B cell (primary cell): Measurements from ENCODE around the gene WDR90. TPM values are rescaled to one million over a fixed set of nuclear protein-coding genes. Genes with fewer than 3 reads are reported as not detected.

Source experiments
- ATAC-seq: fragments of 200-7000 bp; cut with Tn5 transposase; one replicate; pipeline ENCODE4 v1.10.0; 2021; ENCODE audit warnings: low read depth, mild to moderate bottlenecking, moderate number of reproducible peaks, moderate library complexity
- CTCF ChIA-PET: fragments of 350-600 bp; sonication (Branson Sonifier 250); formaldehyde crosslinking; loops from one replicate; lab custom pipeline; 2021; ENCODE audit warnings: antibody characterized with exemption, inconsistent platforms; lab: Charles Lee
- POLR2A ChIA-PET: fragments of 350-600 bp; sonication (Branson Sonifier 250); formaldehyde crosslinking; loops from one replicate; lab custom pipeline; 2021; ENCODE audit warnings: antibody characterized with exemption; lab: Charles Lee
- DNase-seq: peaks from one replicate; pipeline ENCODE4 v3.0.0; 2013
- H2AFZ ChIP-seq: 2 replicates; pipeline ENCODE4 v1.6.1; 2012; ENCODE audit warnings: mild to moderate bottlenecking, low read depth, low read length; ENCODE audit not compliant: insufficient read depth, poor library complexity, severe bottlenecking
- H3K27ac ChIP-seq, 2 donors: 1 replicate in 1 of 2; 2 replicates in 1 of 2; pipeline ENCODE4 v1.5.1; 2012 to 2013; ENCODE audit warnings: low read length in 2 of 2, mild to moderate bottlenecking in 2 of 2, moderate library complexity in 1 of 2
- H3K27me3 ChIP-seq, 4 experiments: fragments of 200-600 bp in 1 of 4; sonication (generic) in 1 of 4; replicated peaks in 1 of 4; 1 replicate in 2 of 4; 2 replicates in 2 of 4; pipeline versions ENCODE4 v1.6.1 to v1.7.0; 2013 to 2016; ENCODE audit warnings: low read length in 3 of 4, mild to moderate bottlenecking in 2 of 4, mixed read lengths in 1 of 4, moderate library complexity in 1 of 4; ENCODE audit not compliant: insufficient read depth in 4 of 4, control insufficient read depth in 3 of 4; ENCODE audit errors: control extremely low read depth in 1 of 4
- H3K36me3 ChIP-seq, 2 experiments: replicated peaks in 1 of 2; 1 replicate in 1 of 2; 2 replicates in 1 of 2; pipeline versions ENCODE4 v1.6.1 to v1.7.1; 2013; ENCODE audit warnings: low read length in 1 of 2; ENCODE audit not compliant: insufficient read depth in 2 of 2, control insufficient read depth in 1 of 2; ENCODE audit errors: control extremely low read depth in 1 of 2, extremely low read depth in 1 of 2
- H3K4me1 ChIP-seq, 2 donors: fragments of 200-600 bp in 1 of 2; sonication (generic) in 1 of 2; 1 replicate in 1 of 2; 2 replicates in 1 of 2; pipeline versions ENCODE4 v1.5.1 to v1.6.1; 2013 to 2017; ENCODE audit warnings: low read length in 2 of 2; ENCODE audit not compliant: control insufficient read depth in 2 of 2, insufficient read depth in 2 of 2
- H3K4me2 ChIP-seq: replicated peaks from 2 replicates; pipeline ENCODE3; 2012; ENCODE audit warnings: mild to moderate bottlenecking, low read depth, low read length; ENCODE audit not compliant: poor library complexity, severe bottlenecking
- H3K4me3 ChIP-seq, 5 experiments: fragments of 200-600 bp in 1 of 5; sonication (generic) in 1 of 5; 1 replicate in 3 of 5; 2 replicates in 2 of 5; pipeline versions ENCODE4 v1.5.1 to v1.7.0; 2011 to 2016; ENCODE audit warnings: low read length in 4 of 5, mild to moderate bottlenecking in 4 of 5, low read depth in 2 of 5, control low read depth in 1 of 5, moderate library complexity in 1 of 5; ENCODE audit not compliant: insufficient read depth in 1 of 5; ENCODE audit errors: control extremely low read depth in 1 of 5, extremely low read depth in 1 of 5
- H3K79me2 ChIP-seq: fragments of 200-600 bp; sonication (generic); one replicate; pipeline ENCODE4 v1.6.0; 2016; ENCODE audit warnings: low read length; ENCODE audit not compliant: control insufficient read depth, insufficient read depth
- H3K9ac ChIP-seq: fragments of 200-600 bp; sonication (generic); 2 replicates; pipeline ENCODE4 v1.6.1; 2017; ENCODE audit warnings: mild to moderate bottlenecking, low read length, moderate library complexity
- H3K9me3 ChIP-seq, 3 donors: one replicate each; pipeline versions ENCODE4 v1.6.1 to v1.7.1; 2013; ENCODE audit warnings: low read length in 2 of 3; ENCODE audit not compliant: control insufficient read depth in 2 of 3, insufficient read depth in 1 of 3; ENCODE audit errors: control extremely low read depth in 1 of 3
- H4K20me1 ChIP-seq: 2 replicates; pipeline ENCODE4 v1.6.0; 2012; ENCODE audit warnings: mild to moderate bottlenecking, low read length; ENCODE audit not compliant: insufficient read depth, control insufficient read depth, poor library complexity, severe bottlenecking
- H3K27ac Mint-ChIP-seq: one replicate; pipeline ENCODE4 v1.8.0; 2021; ENCODE audit warnings: mixed read lengths
- H3K27me3 Mint-ChIP-seq: one replicate; pipeline ENCODE4 v1.8.0; 2021; ENCODE audit warnings: mixed read lengths
- H3K4me1 Mint-ChIP-seq: one replicate; pipeline ENCODE4 v1.8.0; 2021; ENCODE audit warnings: mixed read lengths
- H3K4me3 Mint-ChIP-seq: one replicate; pipeline ENCODE4 v1.8.0; 2021; ENCODE audit warnings: mixed read lengths
- H3K9me3 Mint-ChIP-seq: one replicate; pipeline ENCODE4 v1.8.0; 2022; ENCODE audit warnings: mixed read lengths; ENCODE audit not compliant: insufficient read depth
- EZH2 ChIP-seq: IDR thresholded peaks from 2 replicates; pipeline ENCODE4 v1.6.1; 2012; ENCODE audit warnings: borderline replicate concordance, low read depth, mild to moderate bottlenecking, moderate library complexity, low read length; ENCODE audit not compliant: insufficient read depth, poor library complexity, severe bottlenecking
- WGBS: methylation state at CpG from one replicate; pipeline ENCODE4 v1.1.5; 2013; ENCODE audit warnings: missing lambda C conversion rate; ENCODE audit not compliant: insufficient coverage; 5-methylcytosine and 5-hydroxymethylcytosine counted together
- intact Hi-C: fragments of 100-400 bp; cut with micrococcal nuclease; formaldehyde crosslinking; loops from one replicate; pipeline ENCODE4 v1.10.0; 2022
- polyA plus RNA-seq: library from polyadenylated mRNA; depleted of rRNA; stranded (reverse); fragments of >200 nt; gene quantifications from 2 replicates; pipeline ENCODE4 v1.2.3, GENCODE V29; 2012
- total RNA-seq, 2 donors: library from RNA; stranded (reverse); fragments of 120-200 nt in 1 of 2; gene quantifications; 1 replicate in 1 of 2; 2 replicates in 1 of 2; pipeline versions ENCODE4 v1.2.3 to v1.2.4, GENCODE V29; 2013 to 2022
- TF ChIP-seq, protein P1 (sequence below): fragments of 200-600 bp; IDR thresholded peaks from one replicate; pipeline ENCODE4 v1.8.0; 2022; ENCODE audit warnings: antibody characterized with exemption, mild to moderate bottlenecking

Gene WDR90
- total and polyA plus RNA-seq, 2 donors (not counting 1 experiment from before 2014, with no cell fraction given) = 23.1 to 34.7 TPM

DNA sequence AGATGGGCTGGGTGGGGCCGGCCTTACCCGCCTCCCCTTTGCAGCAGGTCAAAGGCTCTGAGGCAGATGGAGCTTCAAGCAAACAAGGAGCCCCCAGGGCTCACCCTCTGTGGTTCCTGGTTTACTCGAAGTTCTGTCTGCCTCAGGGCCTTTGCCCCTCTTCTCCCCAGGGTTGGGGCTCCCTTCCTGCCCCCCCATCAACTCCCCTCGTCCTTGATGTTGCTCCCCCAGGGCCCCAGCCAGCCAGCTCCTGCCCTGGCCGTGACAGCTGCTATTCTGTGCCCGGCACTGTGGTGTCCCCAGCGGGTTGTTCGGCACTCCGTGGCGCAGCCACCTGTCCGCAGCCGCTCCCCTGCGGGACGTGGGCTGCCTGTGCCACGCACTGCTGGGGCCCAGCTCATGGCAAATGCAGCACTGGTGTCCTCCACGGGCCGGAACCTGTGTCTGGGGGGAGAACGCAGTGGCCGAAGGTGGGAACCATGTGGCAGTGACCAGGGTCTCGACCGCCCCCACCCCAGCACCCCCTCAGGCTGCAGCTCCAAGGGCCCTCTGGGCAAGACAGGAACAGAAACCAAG, 61.4 kb downstream of the WDR90 start:
- Mint-ChIP-seq H3K27ac (no peak overlapping the region), H3K9me3 (no peaks in the 10 kb centered on the region), H3K4me1 (peaks cover 4% of the 10 kb centered on the region), H3K4me3 (no peak overlapping the region), H3K27me3 (peaks cover 26% of the 10 kb centered on the region)
- Histone ChIP-seq H3K27me3 (peaks cover 0 to 69% (median 32%) of the 10 kb centered on the region in 4 experiments), H3K4me1 (peaks cover 13 to 16% of the 10 kb centered on the region in 2 donors), H2AFZ (no peak overlapping the region), H4K20me1 (no peaks in the 10 kb centered on the region), H3K27ac (no peak overlapping the region), H3K9me3 (peaks cover 0 to 17% (median 0%) of the 10 kb centered on the region in 3 donors), H3K9ac (no peak overlapping the region), H3K4me3 (no peak overlapping the region), H3K79me2 (no peaks in the 10 kb centered on the region), H3K36me3 (no peaks in the 10 kb centered on the region), H3K4me2 (no peak overlapping the region)
- DNase-seq (no peak), ATAC-seq (no peak)
- 60% methylated on average over 21 of the region's 21 CpGs for WGBS
- CTCF ChIA-PET = interaction anchor here (0.7 to 7.6 kb wide), 6 partner anchors 10 to 349 kb away, joined by 3 to 94 read pairs (median 3); partner anchors contain the start of genes ANTKMT, CHTF18 and RPUSD1
- POLR2A ChIA-PET = no interaction called here
- TF ChIP-seq, protein P1, sequence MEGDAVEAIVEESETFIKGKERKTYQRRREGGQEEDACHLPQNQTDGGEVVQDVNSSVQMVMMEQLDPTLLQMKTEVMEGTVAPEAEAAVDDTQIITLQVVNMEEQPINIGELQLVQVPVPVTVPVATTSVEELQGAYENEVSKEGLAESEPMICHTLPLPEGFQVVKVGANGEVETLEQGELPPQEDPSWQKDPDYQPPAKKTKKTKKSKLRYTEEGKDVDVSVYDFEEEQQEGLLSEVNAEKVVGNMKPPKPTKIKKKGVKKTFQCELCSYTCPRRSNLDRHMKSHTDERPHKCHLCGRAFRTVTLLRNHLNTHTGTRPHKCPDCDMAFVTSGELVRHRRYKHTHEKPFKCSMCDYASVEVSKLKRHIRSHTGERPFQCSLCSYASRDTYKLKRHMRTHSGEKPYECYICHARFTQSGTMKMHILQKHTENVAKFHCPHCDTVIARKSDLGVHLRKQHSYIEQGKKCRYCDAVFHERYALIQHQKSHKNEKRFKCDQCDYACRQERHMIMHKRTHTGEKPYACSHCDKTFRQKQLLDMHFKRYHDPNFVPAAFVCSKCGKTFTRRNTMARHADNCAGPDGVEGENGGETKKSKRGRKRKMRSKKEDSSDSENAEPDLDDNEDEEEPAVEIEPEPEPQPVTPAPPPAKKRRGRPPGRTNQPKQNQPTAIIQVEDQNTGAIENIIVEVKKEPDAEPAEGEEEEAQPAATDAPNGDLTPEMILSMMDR = no peak
- TF ChIP-seq EZH2 = no peak
- intact Hi-C loops = loop anchor here (1.0 to 2.0 kb wide), 3 partner anchors 31 to 392 kb away; no protein-coding TSS in a partner anchor

DNA sequence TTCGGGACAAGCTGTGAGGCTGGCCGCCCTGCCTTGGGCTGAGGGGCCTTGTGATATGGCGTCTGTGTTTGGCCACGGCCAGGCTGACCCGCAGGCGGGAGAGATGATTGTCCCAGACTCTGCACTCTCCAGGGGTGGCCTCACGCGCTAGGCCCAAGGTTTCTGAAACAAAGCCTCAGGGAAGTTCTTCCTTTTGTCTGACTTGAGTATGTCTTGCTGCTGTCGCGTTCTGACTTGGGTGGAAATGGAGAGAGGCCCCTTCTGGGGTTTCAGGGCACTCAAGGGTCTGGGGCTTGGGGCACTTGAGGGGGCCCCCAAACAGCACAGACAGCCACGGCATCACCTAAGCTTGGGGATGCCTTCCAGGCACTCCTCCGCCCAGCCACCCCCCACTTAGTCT, 61.9 kb downstream of the WDR90 start:
- WGBS = 77% methylated on average over 12 of the region's 12 CpGs
- no peak overlapping the region for H3K4me2 ChIP-seq
- intact Hi-C loops = loop anchor here (1.0 to 2.0 kb wide), 3 partner anchors 30 to 392 kb away; no protein-coding TSS in a partner anchor
- no peak overlapping the region for H3K9ac ChIP-seq
- DNase-seq (no peak), ATAC-seq (no peak)
- Mint-ChIP-seq H3K4me1 (peaks cover 4% of the 10 kb centered on the region), H3K27me3 (peaks cover 26% of the 10 kb centered on the region), H3K27ac (no peak overlapping the region), H3K4me3 (no peak overlapping the region), H3K9me3 (no peaks in the 10 kb centered on the region)
- TF ChIP-seq EZH2 = no peak
- TF ChIP-seq, protein P1 = no peak
- no peaks in the 10 kb centered on the region for H3K79me2 ChIP-seq
- peaks cover under 1% of the 10 kb centered on the region for H4K20me1 ChIP-seq
- H3K4me1 ChIP-seq = peaks cover 16 to 20% of the 10 kb centered on the region in 2 donors
- H2AFZ ChIP-seq = no peak overlapping the region
- H3K36me3 ChIP-seq = no peaks in the 10 kb centered on the region
- no peak overlapping the region for H3K27ac ChIP-seq
- no peak overlapping the region for H3K4me3 ChIP-seq
- POLR2A ChIA-PET = no interaction called here
- H3K9me3 ChIP-seq = peaks cover 0 to 19% (median 0%) of the 10 kb centered on the region in 3 donors
- CTCF ChIA-PET = interaction anchor here (1.5 to 7.6 kb wide), 3 partner anchors 10 to 74 kb away, joined by 5 to 94 read pairs (median 9); partner anchors contain the start of genes ANTKMT, CHTF18 and RPUSD1
- H3K27me3 ChIP-seq = peaks cover 0 to 73% (median 34%) of the 10 kb centered on the region in 4 experiments
